K562 (cell line): Measurements from ENCODE around the gene CLCN6. TPM values are rescaled to one million over a fixed set of nuclear protein-coding genes. Genes with fewer than 3 reads are reported as not detected.

Source experiments
- DMBX1 ChIP-seq: fragments of 250-450 bp; sonication (Bioruptor Pico); IDR thresholded peaks from 2 replicates; pipeline ENCODE4 v1.8.0; 2022; ENCODE audit warnings: inconsistent platforms, mild to moderate bottlenecking, moderate library complexity, borderline replicate concordance
- HSF4 ChIP-seq: fragments of 250-450 bp; sonication (Bioruptor Pico); IDR thresholded peaks from 2 replicates; pipeline ENCODE4 v2.1.2; 2022; ENCODE audit warnings: mild to moderate bottlenecking, moderate library complexity, borderline replicate concordance
- PCBP2 ChIP-seq: fragments of 200-400 bp; formaldehyde crosslinking; IDR thresholded peaks from 2 replicates; pipeline ENCODE4 v1.6.1; 2018; ENCODE audit warnings: low read length, low read depth, mild to moderate bottlenecking, moderate library complexity; ENCODE audit not compliant: poor library complexity, severe bottlenecking
- PRDM10 ChIP-seq: fragments of 450-650 bp; IDR thresholded peaks from 2 replicates; pipeline ENCODE4 v1.6.1; 2018; ENCODE audit not compliant: partially characterized antibody
- RBM15 ChIP-seq: fragments of 200-400 bp; formaldehyde crosslinking; IDR thresholded peaks from 2 replicates; pipeline ENCODE4 v1.6.1; 2018; ENCODE audit warnings: mild to moderate bottlenecking, low read length, moderate library complexity; ENCODE audit not compliant: insufficient read depth
- SMAD4 ChIP-seq: fragments of 250-450 bp; sonication (Bioruptor Pico); conservative IDR thresholded peaks from 2 replicates; pipeline ENCODE4 v1.8.0; 2021; ENCODE audit warnings: inconsistent platforms, mild to moderate bottlenecking, moderate library complexity
- ZFP91 ChIP-seq: sonication (generic); formaldehyde crosslinking; IDR thresholded peaks from 2 replicates; pipeline ENCODE4 v1.8.0; 2022; ENCODE audit warnings: mild to moderate bottlenecking, missing genetic modification reagents
- ZMIZ1 ChIP-seq, 2 experiments: fragments of 150-350 bp in 1 of 2; IDR thresholded peaks; 2 replicates each; pipeline ENCODE4 v1.6.1; 2012 to 2016; ENCODE audit warnings: low read depth in 2 of 2, low read length in 2 of 2, mild to moderate bottlenecking in 1 of 2, moderate library complexity in 1 of 2
- ZNF212 ChIP-seq: fragments of 450-650 bp; formaldehyde crosslinking; IDR thresholded peaks from 2 replicates; pipeline ENCODE4 v1.4.0; 2020; ENCODE audit warnings: mild to moderate bottlenecking
- ZNF311 ChIP-seq: fragments of 250-450 bp; sonication (Bioruptor Pico); IDR thresholded peaks from 2 replicates; pipeline ENCODE4 v1.4.0; 2020; ENCODE audit warnings: mild to moderate bottlenecking, moderate library complexity
- ZNF444 ChIP-seq: fragments of 250-450 bp; sonication (Bioruptor Pico); IDR thresholded peaks from 2 replicates; pipeline ENCODE4 v1.4.0; 2020; ENCODE audit warnings: mild to moderate bottlenecking, moderate library complexity
- polyA plus RNA-seq, 8 experiments: library from polyadenylated mRNA; depleted of rRNA in 4 of 8; stranded (reverse) in 5 of 8; unstranded in 3 of 8; fragments of >200 nt; fragmentation: Nextera tagmentation in 2 of 8; fragmentation: Illumina TruSeq in 1 of 8; extraction: Ambion mirVana in 2 of 8; extraction: Trizol in 1 of 8; gene quantifications; 2 replicates each; pipeline versions ENCODE4 v1.2.1 to v1.2.3, GENCODE V29; 2011 to 2014; ENCODE audit warnings: inconsistent platforms in 1 of 8, missing spikeins in 1 of 8
- total RNA-seq, 7 experiments: library from RNA; depleted of rRNA in 6 of 7; stranded (reverse); fragments of >200 nt in 6 of 7; fragmentation: Illumina TruSeq in 2 of 7; extraction: Trizol in 2 of 7; gene quantifications; 2 replicates each; pipeline versions ENCODE4 v1.2.1 to v1.2.3, GENCODE V29; 2011 to 2021; ENCODE audit warnings: low replicate concordance in 1 of 7

Gene CLCN6
- total and polyA plus RNA-seq, 9 of the 15 experiments (the other 6 are each of a cell fraction or from before 2014, with no cell fraction given) = 2.0 to 21.8 (median 13.6) TPM

GRCh38 chr1:11784993-11785769 is 20.8 kb upstream of the CLCN6 start (continued):
- TF ChIP-seq PCBP2 (no peak), ZFP91 (CRISPR knock-in tag) (no peak; the same call in 1 of the 2 replicates), SMAD4 (CRISPR knock-in tag) (peak; percentile 82; the same call in 1 of the 2 replicates), PRDM10 (peak; percentile 6), ZMIZ1 (IDR thresholded peaks at IDR 0.05; ENCODE audit: low read depth in 2 of 2, low read length in 2 of 2) (peak in 1 of 2 experiments; percentile 60; a peak in 1 of 4 replicates), HSF4 (CRISPR knock-in tag) (no peak), DMBX1 (0 out of 2 replicates have a peak, but pooled peaks have one; percentile 50), ZNF444 (CRISPR knock-in tag) (no peak), ZNF212 (CRISPR knock-in tag) (no peak), RBM15 (no peak), ZNF311 (CRISPR knock-in tag) (no peak)
